ENCODE measurements around the gene C1QTNF5. TPM values are rescaled to one million over a fixed set of nuclear protein-coding genes. Genes with fewer than 3 reads are reported as not detected.

Gene C1QTNF5
- total RNA-seq, 1 donor from 2014 or later: 101 TPM

GRCh38 chr11:119318240-119319135, 22.2 kb downstream of the C1QTNF5 start:
- no peak for DNase-seq (ENCODE audit: low read depth, low spot score)

DNA sequence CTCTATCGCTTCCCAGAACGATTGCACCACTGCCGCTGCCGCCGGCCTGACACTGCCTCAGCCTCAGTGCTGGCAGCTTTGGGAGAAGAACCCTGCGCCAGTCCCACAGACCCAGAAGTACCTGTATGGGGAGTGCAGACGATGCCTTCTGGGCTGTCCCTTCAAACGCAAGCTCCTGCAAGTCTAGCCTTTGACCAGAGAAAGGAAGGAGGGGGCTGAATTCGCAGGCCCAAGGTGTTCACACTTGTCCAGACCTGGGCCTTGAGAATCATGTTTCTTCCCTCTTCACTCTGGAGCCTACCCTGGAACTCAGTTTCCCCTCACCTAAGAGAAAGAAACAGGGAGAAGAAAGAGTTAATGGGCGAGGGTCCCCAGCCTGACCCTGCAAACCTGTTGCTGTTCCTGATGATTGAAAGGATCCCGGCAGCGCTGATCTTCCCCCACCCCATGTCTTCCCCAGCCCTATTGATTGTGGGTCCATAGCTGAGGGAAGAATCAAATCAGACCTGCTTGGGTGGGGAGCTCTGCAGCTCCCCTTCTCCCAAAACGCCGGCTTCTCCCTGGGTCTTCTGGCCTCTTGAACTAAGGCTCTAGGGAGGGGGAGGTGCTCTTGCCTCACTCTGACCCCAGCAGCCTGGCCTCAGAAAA, 23.0 kb downstream of the C1QTNF5 start:
- DNase-seq (ENCODE audit: low read depth, low spot score): no peak

DNA sequence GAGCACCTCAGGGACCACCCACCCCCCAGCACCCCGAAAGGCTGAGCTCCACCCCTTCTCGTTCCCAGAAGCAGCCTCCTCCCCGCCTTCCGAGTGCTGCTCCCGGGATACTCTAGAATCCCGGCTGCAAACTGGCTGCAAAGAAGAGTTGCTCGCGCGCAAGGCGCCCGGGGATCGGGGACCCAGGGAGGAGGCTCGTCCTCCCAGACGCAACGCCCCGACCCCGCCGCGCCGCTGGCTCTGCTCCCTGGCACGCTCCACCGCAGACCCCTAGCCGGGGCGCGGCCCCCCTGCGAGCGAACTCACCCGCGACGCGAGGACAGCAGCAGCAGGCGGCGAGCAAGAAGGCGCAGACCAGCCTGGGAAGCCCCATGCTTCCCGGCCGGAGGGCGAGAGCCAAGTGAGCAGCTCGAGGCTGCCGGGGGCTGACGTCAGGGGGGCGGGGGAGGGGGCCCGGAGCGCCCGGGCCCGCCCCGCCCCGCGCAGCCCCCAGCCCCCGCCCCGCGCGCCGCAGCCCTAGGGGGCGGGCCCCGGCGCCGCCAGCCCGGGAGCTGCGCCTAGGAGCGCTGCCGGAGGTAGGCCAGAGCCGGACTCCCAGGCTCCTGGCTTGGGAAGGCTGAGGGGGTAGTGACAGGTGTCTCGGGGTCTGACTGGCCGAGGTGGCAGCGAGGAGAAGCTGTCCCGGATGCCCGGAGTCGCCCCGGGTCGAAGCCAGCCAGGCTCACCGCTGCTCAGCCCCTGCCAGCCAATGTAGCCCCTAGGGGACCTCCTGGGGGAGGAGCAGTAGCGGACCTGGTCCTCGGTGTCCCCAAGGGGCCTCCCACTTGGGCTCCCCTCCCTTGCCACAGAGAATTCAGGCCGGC, 23.7 kb downstream of the C1QTNF5 start, which contains the start of gene MCAM:
TSS of gene MCAM (minus strand) at position 402 of the 863 bp plus-strand sequence. CDS start at position 373, 29 bp downstream.
- DNase-seq (ENCODE audit: low read depth, low spot score): no peak

DNA sequence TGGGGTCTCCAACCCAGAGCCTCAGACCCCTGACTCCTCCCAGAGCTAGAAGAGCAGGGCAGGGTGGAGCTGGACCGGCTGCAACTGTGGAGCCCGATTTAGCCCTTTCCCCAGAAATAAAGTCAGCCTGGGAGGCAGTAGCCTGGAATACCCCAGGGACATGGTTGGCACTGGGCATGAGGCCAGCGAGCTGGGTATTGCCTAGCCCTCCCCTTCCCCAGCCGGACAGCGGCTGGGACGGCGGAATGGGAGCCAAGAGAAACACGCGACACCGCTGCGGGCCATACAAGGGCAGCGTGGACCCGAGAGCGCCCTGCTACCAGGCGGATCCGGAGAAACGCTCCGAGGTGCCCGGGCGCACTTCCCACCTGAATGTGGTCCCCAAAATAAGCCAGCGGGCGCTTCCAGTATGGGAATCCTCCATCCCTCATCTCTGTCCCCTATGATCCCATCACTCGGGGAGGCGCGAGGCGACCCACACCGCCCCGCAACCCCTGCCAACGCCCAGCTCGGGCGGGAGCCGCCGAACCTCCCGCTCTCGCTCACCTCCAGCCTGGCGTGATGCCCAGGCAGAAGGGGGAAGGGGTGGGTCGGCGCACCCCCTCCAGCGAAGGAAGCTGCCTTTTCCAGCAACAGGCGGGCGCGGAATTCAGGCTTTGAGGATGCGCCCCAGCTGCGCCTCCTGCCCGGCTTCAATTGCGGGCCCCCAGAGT, 24.5 kb downstream of the C1QTNF5 start:
- DNase-seq (ENCODE audit: low read depth, low spot score): no peak

DNA sequence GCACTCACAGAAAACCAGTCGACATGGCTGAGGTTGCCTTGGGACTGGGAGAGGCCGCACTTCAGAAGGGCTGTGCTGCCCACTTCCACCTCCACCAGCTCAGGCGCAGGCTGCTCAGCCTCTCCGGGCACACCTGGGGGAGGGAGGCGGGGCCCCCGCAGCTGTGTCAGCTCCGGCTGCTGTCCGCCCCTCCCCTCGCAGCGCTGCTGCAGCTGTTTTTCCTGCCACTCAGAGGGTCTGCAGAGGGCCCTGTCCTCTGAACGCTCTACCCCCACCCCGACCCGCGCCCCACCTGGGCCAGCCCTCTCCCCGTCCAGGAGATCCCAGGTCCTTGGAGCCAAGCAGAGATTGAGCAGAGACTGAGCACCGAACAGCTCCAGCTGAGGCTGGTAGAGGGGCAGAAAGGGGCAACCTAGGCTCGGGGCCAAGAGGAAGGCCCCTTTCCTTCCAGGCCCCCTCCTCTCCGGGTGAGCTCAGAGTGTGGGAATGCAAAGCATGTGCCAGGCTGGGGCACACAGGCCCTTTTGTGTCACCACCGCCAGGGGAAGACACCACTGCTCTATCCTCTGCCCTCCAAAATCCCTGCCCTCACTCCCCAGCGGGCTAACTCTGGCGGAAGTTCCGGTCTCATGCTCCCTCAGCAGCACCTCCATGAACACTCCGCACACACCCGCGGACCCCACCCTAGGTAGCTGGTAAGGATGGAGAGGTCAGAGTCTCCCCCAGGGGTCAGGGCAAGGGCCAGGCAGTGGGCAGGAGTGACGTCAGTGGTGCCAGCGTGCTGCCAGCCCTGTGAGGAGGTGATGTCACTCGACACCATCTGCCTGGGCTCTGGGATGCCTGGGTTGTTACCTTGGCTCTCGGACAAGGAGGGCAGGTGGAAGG, 25.3 kb downstream of the C1QTNF5 start:
- DNase-seq (ENCODE audit: low read depth, low spot score): no peak

DNA sequence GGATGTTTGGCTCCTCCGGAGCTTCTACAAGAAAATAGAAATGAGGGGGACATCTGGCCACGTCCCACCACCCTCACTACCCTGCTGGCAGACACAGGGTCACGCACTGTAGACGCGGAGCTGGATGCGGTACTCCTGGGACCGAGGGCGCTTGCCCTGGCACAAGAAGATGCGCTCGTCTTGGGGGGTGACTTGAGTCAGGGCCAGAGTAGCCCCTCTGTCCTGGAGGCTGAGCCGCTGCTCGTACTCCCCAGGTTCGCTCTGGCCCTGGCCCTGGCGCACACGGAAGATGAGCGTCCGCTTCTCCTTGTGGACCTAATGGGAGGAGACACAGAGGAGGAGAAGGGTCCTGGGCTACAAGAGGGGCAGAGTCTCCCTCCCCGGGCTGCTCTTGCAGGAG, 26.0 kb downstream of the C1QTNF5 start:
- no peak for DNase-seq (ENCODE audit: low read depth, low spot score)

- no peak for DNase-seq (ENCODE audit: low read depth, low spot score)
Observed at GRCh38 chr11:119310682-119311052, 30.0 kb downstream of the C1QTNF5 start.

- DNase-seq (ENCODE audit: low read depth, low spot score): no peak
Observed at GRCh38 chr11:119309953-119310681, 30.6 kb downstream of the C1QTNF5 start.

DNA sequence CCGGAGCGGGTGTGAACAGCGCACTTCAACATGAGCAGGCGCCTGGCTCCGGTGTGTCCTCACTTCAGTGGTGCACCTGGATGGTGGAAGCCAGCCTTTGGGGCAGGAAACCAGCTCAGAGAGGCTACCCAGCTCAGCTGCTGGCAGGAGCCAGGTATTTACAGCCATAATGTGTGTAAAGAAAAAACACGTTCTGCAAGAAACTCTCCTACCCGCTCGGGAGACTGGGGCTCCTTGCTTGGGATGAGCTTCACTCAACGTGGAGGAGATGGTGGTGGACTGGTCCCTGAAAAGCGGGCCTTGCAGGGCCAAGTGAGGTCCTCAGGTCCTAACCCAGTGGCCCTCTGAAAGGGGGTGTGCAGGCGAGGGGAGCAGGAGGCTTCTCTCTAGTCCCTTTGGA, 31.3 kb downstream of the C1QTNF5 start:
- DNase-seq (ENCODE audit: low read depth, low spot score): no peak

- no peak for DNase-seq (ENCODE audit: low read depth, low spot score)
Observed at GRCh38 chr11:119307974-119308373, 32.7 kb downstream of the C1QTNF5 start.

DNA sequence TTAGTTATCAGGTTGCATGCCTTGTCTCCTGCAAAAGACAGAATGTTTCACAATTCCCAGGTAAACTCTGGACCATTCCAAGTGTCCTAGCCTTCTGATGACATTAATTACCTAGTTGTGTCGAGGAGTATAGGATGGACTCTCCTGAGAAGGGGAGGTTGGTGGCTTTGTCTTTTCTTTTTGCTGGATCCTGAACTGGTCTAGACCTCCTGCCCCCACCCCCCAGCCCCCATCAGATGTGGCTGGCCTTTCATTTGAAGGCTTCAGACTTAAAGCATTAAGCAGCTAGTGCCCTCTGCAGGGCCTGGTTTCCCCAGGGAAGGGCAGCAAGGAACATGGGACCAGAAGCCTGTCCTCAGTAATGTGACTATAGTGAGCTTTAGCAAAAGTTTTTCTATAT, 33.5 kb downstream of the C1QTNF5 start:
- DNase-seq (ENCODE audit: low read depth, low spot score): no peak

DNA sequence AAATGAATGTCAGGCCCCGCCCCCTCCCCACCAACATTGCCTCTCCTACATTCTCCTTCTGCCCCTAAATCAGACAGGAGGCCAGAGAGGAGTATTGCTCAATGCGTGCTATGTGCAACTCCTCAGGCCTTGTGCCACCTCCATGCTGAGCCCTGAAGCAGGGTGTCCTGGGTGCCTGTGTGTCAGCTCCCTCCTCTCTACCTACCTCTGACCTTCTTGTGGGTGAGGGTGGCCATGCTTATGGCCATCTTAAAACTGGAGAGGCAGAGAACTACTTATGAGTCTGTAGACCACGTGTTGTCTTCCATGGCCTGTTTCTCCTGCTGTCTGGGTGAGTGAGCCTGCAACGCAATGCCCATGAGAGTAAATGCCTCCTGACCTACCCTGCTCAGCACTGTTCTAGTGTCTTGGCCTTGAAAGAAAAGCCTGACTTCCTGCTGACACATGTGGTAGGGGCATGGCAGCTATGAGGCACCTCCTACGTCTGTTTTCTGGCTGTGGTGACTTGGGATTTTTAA, 34.3 kb downstream of the C1QTNF5 start:
- no peak for DNase-seq (ENCODE audit: low read depth, low spot score)

DNA sequence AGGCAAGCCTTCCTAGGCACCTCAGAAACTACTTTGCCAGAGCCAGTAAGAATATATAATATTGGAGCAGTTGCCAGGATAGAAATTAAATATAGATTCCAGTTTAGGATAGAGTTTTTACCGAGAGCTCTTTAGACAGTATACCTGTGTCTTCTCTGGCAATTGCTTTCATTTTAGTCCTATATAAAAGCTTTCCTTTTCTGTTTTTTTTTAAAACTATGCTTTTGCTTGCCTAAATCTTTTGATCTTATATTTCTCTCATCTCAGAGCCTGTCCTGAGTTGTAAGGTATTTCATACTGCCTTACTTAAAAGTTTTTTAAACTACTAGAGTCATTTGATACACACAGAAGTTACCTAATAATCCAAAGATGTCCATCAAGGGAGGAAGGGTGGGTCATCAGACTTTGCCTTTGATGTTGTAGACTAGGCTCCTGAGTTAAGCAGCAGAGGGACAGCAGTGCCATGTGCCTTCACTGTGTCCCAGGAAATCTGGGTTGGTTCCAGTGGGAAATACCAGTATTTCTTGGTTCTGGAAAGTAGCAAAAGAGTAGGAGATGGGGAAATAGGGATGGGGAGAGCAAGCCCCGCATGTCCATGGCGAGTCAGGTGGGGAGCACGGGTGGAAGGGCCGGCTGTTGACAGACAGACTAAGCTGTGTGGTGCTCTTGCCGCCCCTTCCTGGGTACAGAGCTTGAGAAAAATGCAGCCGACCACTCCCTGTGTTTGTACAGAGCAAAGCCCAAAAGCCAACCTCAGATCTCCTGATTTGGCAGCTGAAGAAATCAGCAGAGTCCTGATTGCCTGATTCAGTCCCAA, 34.9 kb downstream of the C1QTNF5 start:
- no peak for DNase-seq (ENCODE audit: low read depth, low spot score)

DNA sequence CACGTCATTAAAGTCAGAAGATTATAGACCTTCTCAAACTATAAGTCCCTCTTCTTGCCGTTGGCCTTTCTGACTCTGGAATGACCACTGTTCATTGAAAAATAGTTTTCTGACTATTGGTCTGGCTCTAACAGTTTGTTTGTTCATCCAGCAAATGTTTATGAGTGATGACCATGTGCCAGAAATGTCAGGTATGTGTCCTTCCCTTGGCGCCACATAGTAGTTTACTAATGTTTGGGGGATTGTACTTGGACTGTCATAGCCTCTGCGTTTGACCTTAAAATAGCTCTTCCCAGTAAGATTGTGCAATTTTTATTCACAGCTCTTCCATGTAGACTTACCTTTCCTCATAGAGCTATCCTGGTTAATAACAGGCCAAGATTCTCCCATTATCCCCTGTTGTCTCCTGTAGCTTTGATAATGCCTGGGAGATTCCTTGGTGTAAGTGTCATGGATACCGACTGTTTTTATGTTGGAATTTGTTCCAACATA, 37.4 kb downstream of the C1QTNF5 start:
- no peak for DNase-seq (ENCODE audit: low read depth, low spot score)

DNA sequence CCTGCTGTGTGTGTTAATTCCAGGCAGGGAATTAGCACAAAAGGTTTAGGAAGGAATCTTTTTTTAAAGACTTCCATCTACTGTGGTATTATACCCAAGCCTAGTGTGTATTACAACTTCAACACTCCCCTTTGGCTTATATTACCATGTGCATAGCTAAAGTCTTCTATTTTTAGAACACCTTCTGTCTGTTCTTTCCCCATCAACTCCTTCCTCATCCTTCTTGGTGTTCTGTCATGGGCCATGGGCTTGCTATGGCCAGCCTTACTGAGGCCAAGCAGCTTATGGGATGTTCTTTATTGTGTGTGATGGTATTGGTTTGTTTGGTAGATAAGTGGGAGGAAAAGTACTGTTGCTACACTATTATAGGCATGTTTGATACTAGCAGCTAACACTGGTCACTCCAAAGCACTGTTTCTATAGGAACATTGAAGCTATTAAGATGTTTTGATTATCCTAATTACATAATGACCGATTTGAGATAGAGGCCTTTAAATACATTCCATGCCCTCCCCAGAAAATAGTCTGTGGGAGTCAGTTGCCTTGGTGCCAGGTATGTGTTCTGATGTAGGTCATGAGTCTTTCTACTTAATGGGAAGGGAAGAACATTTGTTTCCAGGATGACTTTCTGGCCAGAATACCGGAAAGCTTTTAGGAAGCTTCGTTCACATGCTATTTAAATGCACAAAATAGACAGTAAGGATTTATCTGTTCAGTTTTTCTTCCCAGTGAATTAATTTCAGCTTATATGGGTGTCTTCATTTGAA, 40.3 kb downstream of the C1QTNF5 start:
- DNase-seq (ENCODE audit: low read depth, low spot score): no peak

DNA sequence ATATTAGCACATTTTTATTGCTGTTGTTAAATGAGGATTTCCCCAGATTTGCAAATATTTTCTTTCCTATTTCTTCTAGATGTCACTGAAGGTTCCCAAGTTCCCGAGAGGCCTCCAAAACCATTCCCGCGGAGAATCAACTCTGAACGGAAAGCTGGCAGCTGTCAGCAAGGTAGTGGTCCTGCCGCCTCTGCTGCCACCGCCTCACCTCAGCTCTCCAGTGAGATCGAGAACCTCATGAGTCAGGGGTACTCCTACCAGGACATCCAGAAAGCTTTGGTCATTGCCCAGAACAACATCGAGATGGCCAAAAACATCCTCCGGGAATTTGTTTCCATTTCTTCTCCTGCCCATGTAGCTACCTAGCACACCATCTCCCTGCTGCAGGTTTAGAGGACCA, 41.3 kb downstream of the C1QTNF5 start:
- DNase-seq (ENCODE audit: low read depth, low spot score): no peak

GRCh38 chr11:119298726-119299125, 42.0 kb downstream of the C1QTNF5 start:
- no peak for DNase-seq (ENCODE audit: low read depth, low spot score)
